ENCODE results near the gene TOGARAM1.

DNA sequence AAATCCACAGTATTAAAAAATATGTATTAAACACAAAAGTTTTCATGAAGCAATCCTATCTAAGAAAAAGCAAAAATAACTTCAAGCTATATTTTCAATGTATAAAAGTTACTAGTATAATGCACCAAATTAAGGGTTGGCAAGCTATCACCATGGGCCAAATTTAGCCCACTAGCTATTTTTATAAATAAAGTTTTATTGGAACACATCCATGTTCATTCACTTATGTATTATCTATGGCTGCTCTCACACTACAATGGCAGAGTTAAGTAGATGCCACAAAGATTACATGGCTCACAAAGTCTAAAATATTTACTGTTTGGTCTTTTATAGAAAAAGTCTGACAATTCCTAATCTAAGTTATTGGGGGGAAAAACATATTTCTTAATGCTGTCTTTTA is 17.9 kb upstream of the TOGARAM1 start:
- TF ChIP-seq SMC3 (IDR thresholded peaks at IDR 0.05; ENCODE audit: low read depth, low read length) (no peak), TAF1 (IDR thresholded peaks at IDR 0.05; ENCODE audit: borderline replicate concordance, low read depth, low read length) (no peak), RFX5 (IDR thresholded peaks at IDR 0.05; ENCODE audit: low read length) (no peak), CHD2 (IDR thresholded peaks at IDR 0.05; ENCODE audit: low read length, partially characterized antibody) (no peak), RCOR1 (IDR thresholded peaks at IDR 0.05; ENCODE audit: low read length) (no peak)
- TF ChIP-seq, protein P1, sequence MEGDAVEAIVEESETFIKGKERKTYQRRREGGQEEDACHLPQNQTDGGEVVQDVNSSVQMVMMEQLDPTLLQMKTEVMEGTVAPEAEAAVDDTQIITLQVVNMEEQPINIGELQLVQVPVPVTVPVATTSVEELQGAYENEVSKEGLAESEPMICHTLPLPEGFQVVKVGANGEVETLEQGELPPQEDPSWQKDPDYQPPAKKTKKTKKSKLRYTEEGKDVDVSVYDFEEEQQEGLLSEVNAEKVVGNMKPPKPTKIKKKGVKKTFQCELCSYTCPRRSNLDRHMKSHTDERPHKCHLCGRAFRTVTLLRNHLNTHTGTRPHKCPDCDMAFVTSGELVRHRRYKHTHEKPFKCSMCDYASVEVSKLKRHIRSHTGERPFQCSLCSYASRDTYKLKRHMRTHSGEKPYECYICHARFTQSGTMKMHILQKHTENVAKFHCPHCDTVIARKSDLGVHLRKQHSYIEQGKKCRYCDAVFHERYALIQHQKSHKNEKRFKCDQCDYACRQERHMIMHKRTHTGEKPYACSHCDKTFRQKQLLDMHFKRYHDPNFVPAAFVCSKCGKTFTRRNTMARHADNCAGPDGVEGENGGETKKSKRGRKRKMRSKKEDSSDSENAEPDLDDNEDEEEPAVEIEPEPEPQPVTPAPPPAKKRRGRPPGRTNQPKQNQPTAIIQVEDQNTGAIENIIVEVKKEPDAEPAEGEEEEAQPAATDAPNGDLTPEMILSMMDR (IDR thresholded peaks at IDR 0.05) = no peak
